NCI-H446 (cell line): ENCODE measurements around the gene AQP12B.
A peak's percentile ranks its signal among the peaks of the same experiment; 100 is the strongest.

Experiments used
- DNase-seq, 2 experiments: peaks; one replicate each; lab custom pipeline; 2025; lab: John Stamatoyannopoulos, UW

The AQP12B gene

DNA sequence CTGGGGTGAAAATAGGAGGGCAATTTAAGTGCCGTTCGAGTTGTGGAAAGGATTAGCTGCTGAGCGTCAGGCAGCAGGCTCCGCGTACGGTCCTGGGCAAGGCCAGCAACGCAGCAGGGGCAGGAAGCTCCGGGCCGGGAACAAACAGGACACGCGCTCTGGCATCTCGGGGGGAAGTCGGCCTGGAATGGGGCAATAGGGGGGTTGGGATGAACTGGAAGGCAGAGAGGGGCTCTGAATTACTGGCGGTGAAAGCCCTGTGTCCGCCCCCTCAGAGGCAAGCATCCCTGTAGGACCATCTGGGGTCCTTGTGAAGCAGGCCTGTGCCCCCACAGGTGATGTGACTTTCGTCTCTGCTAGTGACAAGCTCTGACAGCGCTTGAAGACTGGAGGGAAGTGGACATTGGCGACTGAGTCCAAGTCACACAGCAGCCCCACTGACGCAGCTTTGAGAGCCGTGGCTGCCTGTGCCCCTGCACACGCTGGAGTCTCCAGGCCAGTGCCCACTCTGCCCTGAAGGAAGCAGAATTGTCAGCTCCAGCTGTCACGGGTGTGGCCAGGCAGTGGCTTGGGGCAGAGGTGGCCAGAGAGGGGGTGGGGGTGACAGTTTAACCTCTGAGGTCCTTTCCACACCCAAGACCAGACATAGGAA lies 35.1 kb downstream of the AQP12B start:
- DNase-seq = no peak

DNA sequence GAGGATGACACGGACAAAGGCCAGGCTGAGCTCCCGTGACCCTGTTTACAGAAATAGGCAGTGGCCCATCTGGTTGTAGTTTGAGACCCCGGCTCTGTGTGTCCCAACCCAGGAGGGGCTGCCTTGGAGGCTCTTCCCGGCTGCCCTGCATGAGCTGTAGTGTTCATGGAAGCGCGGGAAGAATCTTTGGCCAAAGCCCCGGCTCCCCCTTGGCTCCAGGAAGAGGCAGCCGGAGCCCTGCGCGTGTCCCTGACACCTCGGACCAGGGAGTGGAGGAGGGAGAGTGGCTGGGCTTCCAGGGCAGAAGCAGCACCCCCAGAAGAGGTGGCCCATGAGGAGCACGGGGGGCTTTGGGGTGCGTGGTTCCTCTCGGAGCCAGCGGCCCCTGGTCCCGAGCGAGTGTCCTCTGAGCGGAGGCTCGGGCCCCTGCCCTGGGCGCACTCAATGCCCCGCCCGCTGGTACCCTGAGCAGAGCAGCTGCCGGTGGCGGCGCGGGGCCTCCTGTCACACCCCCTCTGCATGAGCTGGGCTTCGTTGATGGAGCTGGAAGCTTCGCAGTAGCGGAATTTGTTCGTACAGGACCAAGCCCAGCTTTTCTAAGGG lies 35.7 kb downstream of the AQP12B start:
- no peak for DNase-seq

DNA sequence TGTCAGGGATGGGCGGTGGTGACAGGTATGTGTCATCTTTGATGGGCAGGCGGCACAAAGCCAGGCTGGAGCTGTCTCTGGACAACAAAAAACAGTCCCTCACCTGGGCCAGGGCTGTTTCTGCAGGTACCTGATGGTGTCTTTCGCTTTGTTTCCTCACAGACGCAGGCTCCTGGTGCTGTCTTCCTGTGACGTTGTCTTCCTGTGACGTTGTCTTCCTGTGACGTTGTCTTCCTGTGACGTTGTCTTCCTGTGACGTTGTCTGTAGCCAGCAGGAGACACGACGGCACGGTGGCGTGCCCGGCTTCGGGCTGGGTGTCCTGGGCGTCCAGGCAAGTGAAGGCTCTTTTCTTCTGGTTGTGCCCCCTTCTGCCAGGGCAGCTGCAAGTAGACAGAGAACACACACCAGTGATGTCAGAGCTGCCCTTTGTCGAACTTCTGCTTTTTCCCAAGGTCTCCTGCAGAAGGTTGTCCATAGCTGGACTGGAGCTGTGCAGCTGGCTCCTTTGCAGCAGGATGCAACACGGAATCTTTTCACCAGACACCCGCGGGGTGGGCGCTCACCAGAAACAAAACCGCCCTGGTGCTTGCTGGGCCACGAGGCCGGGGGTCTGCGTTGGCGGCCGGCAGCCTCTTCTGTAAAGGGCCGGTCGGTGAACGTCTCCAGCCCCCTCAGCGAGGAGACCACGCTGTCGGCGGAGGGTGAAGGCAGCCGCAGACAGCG lies 36.3 kb downstream of the AQP12B start:
- DNase-seq = no peak

DNA sequence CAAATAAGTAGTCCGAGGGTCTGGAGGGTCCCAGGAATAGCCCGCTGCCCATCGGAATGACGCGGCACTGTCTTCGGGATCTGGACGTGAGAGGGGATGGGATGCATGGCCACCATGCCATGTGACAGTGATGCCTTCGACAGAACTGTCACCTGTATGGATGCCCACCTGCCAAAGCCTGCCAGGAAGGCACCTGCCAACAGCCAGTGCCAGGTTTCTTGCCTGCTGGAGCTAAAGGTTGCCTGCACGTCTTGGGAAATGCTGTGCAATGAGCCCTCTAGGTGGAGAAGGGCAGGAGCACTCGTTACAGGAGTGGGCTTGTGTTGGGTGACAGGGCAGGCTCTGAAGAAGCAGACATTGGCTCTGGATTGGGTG lies 36.9 kb downstream of the AQP12B start:
- DNase-seq = no peak

DNA sequence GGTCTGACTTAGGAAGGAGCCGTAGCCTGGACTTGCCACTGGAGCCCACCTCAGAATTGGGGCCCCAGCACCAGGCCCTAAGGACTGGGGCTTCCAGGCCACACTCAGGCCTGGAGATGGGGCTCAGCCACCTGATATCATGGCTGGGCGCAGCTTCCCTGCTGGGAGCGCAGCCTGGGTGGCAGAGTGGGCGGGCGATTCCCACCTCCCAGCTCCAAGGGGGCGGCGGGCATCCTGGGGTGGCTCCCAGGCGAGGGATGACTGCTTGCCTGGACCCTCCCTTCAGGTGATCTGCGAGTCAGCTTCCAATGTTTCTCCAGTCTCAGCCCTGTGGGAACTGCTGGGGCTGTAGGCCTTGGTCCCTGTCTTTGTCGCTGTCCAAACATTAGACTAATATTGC lies 37.3 kb downstream of the AQP12B start:
- no peak for DNase-seq

DNA sequence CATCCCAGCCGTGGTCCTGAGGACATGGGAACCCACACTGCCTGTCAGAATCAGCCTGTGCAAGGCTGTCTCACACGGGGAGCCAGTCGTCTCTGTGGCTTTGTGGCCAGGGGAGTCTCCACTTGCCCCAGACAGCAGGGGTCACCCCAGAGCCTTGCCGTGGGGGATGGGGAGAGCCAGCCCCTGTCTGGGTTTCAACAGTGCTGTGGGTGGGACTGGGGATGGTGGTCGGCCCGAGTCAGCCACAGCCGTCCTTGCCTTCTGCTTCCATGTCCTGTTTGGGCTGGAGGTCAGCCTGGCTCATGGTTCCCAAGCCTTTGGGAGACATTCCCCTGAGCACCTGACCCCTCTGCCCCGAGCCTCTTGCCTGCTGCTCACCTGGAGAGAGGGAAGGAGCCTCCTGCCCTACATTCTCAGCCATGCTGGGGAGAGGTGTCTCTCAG lies 37.8 kb downstream of the AQP12B start:
- no peak for DNase-seq

DNA sequence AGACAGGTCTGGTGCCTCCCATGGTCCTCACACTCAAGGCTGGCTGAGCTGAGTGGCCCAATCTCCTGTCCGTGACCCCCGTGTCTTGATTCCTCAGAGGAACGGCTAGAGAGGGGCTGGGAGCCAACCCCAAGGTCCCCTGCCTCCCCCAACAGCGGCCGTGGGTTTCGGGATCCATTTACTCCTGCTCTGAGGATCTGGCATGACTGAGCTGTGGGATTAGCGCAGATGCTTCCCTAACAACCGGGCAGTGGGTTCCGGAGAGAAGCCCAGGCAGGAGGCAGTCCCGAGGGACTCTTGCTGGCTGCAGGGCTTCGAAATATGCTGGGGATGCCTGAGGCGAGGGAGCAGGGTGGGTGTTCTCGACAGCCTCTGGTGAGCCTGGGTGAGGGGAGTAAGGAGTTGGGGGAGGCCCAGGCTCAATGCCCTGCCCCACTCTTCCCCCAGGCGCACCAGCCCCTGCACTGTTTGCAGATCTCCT lies 38.5 kb downstream of the AQP12B start:
- no peak for DNase-seq

DNA sequence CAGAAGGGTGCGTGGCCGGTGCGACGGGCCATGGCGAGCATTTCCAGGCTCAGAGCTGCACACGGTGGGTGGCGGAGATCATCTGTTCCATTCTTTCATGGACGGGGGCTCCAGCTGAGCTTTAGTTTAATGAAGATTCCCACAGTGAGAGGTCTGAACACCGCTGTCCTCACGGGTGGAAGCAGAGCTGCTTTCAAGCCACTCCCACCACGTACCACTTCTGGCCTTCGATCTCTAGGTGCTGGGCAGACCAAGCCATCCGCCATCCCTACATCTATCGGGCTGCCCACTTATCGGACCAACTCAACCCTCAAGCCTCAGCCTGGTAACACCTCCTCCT lies 38.9 kb downstream of the AQP12B start:
- DNase-seq = no peak

DNA sequence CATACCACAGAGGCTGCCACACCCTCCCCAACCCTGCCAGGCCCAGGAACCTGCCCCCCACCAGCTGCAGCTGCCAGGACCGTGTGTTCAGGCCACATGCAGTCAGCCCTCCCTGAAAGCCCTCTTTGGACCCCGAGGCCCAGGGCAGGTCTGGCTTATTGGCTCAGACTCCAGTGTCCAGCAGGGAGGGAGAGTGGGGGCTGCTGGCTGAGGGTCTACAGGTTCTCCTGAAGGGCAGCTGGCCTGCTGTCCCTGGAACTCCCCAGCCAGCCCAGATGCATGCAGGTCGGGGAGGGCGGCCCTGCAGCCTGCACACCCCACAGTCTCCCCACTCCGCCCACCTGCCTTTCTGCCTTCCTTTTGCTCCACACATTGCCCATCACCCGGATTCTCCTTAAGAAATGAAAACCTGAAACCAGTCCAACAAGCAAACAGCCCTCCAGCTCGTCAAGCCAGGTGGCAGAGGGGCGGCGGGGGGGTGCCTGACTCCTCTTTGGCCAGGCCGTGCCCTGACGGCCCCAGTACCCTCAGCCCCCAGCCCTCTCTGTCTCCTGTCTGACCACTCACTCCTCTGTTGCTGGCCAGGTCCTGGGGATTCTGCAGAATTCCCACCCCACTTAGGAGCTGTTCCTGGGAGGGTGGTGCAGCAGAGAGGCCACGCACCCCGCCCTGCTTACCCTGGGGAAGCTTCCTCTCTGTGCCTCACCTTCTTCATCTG lies 39.4 kb downstream of the AQP12B start:
- DNase-seq = no peak

DNA sequence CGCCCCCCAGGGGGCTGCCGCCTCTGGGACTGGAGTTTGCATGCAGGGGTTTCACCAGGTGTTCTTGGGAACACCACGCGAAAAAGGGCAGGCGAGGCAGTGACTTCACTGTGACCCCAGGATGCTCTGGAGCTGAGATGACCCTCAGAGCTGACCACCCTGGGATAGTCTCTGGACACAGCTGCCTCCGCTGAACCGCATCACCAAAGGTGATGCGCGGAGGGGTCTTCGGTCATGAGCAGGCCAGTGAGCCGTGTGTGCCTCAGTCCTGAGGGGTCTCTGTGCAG lies 39.9 kb downstream of the AQP12B start:
- no peak for DNase-seq

DNA sequence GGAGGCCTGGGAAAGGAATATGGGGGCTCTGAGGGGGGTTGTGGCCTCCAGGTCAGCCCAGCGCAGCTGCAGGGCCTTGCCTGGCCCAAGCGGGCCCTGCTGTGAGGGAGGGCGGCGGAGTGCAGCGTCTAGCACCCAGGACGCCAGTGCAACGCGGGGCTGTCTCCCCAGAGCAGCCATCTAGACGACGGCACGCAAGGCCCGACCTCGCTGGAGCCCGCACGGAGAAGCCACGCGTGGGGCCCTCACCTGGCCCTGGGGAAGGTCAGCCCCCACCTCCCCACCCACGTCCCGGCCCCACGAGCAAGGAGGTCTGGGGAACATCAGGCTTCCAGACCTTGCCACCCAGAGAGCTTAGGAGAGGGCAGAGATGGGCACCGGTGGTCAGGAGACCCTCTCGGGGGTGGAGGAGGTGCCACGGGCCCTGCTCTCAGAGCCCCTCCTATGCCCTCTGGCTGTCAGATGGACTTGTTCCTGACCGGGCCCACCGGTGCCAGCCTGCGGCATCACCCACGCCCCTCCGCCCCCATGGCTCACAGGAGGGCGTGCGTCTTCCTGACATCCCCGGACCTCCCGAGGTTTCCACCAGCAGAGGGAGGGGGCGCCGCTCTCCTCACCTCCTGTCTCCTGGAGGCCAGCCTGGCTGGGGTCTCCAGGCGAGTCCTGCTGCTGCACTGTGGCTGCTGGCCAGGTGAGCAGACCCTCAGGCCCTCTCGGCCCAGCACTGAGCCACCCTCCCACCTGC lies 40.5 kb downstream of the AQP12B start:
- DNase-seq = no peak

DNA sequence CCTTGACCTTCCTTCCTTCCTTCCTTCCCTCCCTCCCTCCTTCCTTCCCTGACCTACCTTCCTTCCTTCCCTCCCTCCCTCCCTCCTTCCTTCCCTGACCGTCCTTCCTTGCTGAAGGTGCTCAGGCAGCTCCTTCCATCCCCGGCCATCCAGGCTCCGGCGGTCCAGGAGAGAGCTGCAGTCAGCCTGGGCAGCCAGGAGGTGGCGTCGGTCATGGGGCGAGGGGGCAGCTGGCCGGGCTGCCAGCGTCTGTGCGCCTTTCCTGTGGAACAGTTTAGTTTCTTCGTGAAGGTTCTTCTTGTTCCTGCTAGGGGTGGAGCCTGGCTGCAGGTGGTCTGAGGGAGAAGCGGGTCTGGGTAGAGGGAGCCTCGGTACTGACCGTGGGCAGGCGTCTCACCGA lies 41.7 kb downstream of the AQP12B start:
- peak in 1 of 2 experiments; percentile 30 for DNase-seq

DNA sequence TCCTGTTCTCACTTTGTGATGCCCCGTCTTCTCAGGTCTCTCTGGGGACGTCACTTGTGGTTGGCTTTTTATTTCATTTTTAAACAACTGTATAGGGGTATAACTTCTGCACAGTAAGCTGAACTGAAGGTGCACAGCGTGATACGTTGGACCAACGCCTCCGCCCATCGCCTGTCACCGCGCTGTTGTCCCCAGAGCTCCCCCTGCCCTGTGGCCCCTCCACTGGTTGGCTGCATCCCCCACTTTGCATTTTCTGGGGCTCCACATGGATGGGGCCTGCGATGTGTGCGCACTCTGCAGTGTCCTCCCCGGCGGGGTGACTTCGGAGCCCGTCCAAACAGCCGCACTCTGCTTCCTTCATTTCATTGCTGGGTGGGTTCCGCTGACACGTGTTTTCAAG lies 43.1 kb downstream of the AQP12B start:
- DNase-seq = no peak

DNA sequence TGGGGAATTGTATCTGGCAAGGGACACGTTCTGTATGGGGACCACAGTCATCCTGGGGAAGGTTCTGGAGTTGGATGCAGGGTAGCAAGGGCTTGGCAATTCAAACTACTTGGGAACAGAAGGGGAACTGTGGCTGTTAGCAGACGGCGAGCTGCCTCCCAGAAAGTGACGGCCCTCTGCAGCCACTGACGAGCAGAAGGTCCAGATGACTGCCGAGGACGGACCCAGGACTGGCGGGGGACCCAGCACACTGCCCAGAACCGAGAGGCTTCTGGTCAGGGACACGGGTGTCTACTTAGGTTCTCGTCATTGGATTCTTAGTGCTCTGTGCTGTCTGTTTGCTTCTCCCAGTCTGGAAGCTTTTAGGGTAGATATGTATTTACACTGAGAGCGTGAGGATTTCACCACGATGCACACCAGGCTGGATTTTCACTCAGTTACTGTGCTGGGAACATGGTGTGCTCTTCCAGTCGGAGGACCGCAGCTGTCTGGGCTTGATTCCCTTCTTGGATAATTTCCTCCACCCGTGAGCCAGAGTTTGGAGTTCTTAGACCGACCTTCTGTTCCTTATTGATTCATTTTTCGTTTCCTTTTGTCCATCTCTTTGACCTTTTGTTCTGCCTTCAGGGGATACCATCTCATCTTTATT lies 44.0 kb downstream of the AQP12B start:
- DNase-seq = no peak

DNA sequence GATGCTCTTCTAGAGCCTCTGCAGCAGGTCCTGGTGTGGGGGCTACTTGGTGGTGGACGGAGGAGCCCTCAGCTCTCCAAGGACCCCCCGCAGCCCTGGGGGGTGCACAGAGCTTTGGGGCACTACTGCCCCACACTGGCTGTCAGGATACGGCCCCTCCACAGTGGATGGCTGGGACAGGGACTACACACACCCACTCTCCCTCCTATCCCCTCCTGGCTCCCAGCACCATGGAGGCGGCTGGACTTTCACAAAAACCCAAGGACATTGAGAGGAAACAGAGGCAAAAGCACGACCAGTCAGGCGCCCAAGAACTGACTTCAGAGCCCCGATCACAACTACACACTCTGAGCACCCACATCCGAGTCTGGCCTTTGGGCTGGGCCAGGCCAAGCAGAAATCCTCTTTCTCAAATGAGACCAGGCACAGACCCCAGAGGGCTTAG lies 44.8 kb downstream of the AQP12B start:
- DNase-seq = no peak

DNA sequence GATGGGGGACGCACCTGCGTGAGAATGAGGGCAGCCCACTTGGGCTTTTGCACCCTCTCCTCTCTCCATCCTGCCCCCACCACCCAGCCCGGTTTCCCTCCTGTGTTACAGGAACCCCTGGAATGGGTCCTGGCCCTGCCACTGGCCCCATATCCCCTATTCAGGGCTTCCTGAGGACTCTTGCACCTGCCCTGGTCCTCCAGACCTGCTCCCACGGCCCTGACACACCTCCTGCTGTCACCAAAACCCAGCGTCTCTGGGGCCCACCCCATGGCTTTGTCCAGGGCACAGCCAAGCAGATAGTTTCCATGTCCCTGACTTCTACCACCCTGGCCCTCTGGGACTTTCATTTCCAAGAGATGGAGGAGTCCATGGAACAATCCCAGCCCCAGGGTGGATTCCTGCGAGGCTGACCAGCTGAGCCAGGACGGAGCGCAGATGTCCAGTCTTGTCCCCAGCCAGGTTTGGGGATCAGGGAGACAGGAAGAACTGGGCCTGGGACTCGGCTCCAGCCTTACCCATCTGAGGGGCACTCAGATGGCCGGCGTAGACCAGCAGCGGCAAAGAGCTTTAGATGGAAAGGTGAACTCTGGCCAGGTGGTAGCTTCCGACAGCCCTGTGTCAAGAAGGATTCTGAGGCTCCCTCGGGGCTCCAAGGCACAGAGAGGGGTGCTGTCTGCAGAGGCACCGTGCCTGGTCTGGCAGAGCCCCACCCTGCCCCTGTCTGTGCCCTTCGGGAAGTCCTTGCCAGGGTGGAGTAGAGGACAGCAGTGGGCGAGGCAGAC lies 45.4 kb downstream of the AQP12B start:
- no peak for DNase-seq

DNA sequence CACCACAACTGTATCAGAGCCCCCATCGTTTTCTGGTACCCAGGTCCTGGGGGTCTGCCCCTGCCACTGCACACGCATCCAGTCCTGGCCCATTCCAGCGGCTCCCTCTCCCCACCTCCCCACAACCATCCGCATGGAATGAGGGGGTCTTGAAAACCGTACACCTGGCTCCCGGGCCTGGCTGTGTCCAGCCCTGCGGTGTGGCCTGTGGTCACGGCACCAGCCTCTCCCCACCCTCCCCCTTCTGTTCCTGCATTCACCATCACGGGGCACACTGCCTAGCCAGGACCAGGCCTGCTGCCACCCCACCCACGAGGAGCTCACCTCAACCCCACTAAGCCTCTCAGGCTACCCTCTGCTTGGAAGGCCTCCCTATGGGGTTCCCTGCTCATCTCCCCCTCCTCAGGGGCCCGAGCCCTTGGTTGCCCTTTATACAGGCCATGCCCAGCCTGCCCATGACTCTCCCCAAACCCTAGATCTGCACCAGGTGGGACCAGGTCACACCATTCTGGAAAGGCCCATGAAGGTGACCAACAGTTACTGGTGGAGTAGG lies 46.0 kb downstream of the AQP12B start:
- DNase-seq = no peak

DNA sequence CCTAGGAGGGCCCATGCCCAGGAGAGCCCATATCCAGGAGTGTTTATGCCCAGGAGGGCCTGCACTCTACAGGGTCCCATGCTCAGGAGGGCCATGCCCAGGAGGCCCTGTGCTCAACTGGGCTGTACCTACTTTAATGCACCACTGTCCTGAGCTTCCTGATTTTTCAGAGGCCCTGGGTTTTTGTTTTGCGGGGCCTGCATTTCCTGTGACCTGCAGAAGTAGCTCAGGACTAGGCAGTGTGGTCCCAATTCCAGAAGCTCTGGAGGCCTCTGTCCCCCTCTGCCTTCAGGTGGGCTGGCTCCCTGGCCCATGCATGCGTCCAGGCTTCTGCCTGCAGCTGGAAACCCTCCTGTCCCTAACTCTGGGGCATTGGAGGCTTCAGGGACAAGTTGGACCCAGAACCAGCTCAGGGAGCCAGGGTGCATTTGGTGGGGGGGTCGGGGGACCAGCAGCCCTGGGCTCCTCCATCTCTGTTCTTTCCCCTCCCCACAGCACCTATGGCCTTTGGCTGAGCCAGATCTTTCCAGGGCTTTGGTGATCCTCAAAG lies 46.6 kb downstream of the AQP12B start:
- DNase-seq = no peak

DNA sequence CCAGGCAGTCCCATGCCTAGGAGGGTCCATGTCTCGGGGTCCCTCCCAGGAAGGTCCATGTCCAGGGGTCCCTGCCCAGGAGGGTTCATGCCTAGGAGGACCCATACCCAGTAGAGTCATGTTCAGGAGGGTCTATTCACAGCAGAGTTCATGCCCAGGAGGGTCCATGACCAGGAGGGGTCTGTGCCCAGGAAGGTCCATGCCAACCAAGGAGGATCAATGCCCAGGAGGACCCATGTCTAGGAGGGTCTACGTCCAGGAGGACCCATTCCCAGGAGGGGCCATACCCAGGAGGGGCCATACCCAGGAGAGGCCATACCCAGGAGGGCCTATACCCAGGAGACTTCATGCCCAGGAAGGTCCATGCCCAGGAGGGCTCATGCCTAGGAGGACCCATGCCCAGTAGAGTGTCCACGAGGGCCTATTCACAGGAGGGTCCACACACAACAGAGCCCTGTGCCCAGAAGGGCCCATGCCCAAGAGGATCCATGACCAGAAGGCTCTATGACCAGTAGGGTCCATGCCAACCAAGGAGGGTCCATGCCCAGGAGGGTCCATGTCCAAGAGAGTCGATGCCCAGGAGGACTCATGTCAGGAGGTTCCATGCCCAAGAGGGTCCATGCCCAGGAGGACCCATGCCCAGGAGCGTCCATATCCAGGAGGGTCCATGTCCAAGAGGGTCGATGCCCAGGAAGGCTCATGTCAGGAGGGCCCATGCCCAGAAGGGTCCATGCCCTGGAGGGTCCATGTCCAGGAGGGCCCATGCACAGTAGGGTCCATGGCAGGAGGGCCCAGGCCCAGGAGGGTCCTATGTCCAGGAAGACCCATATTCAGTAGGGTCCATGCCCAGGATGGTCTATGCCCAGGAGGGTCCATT lies 47.3 kb downstream of the AQP12B start:
- DNase-seq = no peak
